Hepatocyte (in vitro differentiated cells): ENCODE data around the gene FFAR3.

Source experiments
- CTCF ChIP-seq: fragments of 200-600 bp; sonication (generic); IDR thresholded peaks from 2 replicates; pipeline ENCODE4 v1.5.1; 2016; ENCODE audit warnings: antibody characterized with exemption, mild to moderate bottlenecking; ENCODE audit not compliant: poor library complexity
- EZH2 ChIP-seq: fragments of 200-600 bp; sonication (generic); IDR thresholded peaks from 2 replicates; pipeline ENCODE4 v1.6.1; 2016; ENCODE audit warnings: antibody characterized with exemption, mild to moderate bottlenecking, borderline replicate concordance
- EZH2phosphoT487 ChIP-seq: fragments of 200-600 bp; sonication (generic); IDR thresholded peaks from one replicate; pipeline ENCODE4 v1.6.1; 2018; ENCODE audit warnings: antibody characterized with exemption, mild to moderate bottlenecking, low read depth, moderate library complexity; ENCODE audit not compliant: unreplicated experiment, severe bottlenecking

- TF ChIP-seq CTCF (no peak), EZH2 (no peak), EZH2phosphoT487 (no peak)
Measured at GRCh38 chr19:35322014-35322413, 36.2 kb upstream of the FFAR3 start.
